Pancreas (tissue), 10 donors: Measurements from ENCODE around the gene STIP1. TPM values are rescaled to one million over a fixed set of nuclear protein-coding genes. Genes with fewer than 3 reads are reported as not detected.

ENCODE experiments used
- ATAC-seq, 4 donors: fragments of 200-7000 bp; cut with Tn5 transposase; one replicate each; pipeline versions ENCODE4 v1.8.0 to v1.9.1; 2020; ENCODE audit warnings: mild to moderate bottlenecking in 4 of 4, moderate library complexity in 4 of 4
- DNase-seq, 6 donors: peaks; one replicate each; pipeline ENCODE4 v3.0.0-alpha.2; 2020
- FAIRE-seq: peaks from 2 replicates; lab custom pipeline; 2012; peaks lifted over from hg19 to GRCh38; lab: Jason Lieb, UNC
- H3K27ac ChIP-seq, 4 donors: fragments of 200-600 bp; sonication (generic); 1 replicate in 3 of 4; 2 replicates in 1 of 4; pipeline versions ENCODE4 v1.5.0 to v1.8.0; 2020
- H3K27me3 ChIP-seq, 4 donors: fragments of 200-600 bp; one replicate each; pipeline ENCODE4 v1.8.0; 2021
- H3K36me3 ChIP-seq, 3 donors: fragments of 200-600 bp; sonication (generic) in 1 of 3; one replicate each; pipeline versions ENCODE4 v1.5.0 to v1.8.0; 2020 to 2021
- H3K4me1 ChIP-seq, 3 donors: fragments of 200-600 bp; one replicate each; pipeline ENCODE4 v1.8.0; 2021
- H3K4me3 ChIP-seq, 4 donors: fragments of 200-600 bp; sonication (generic) in 2 of 4; one replicate each; pipeline versions ENCODE4 v1.5.0 to v1.8.0; 2020 to 2021
- H3K9me3 ChIP-seq, 4 donors: fragments of 200-600 bp; one replicate each; pipeline ENCODE4 v1.8.0; 2021
- CTCF ChIP-seq, 4 donors: fragments of 200-600 bp; sonication (generic) in 3 of 4; IDR thresholded peaks; one replicate each; pipeline versions ENCODE4 v1.5.0 to v1.8.0; 2021; ENCODE audit warnings: antibody characterized with exemption in 4 of 4
- WGBS, 2 donors: extraction: QIAGEN DNeasy Blood & Tissue Kit; methylation state at CpG; one replicate each; pipeline ENCODE4 v1.1.7; 2013; 5-methylcytosine and 5-hydroxymethylcytosine counted together
- intact Hi-C, 3 donors: fragments of 100-400 bp; cut with DNase I; formaldehyde crosslinking; loops; one replicate each; pipeline versions ENCODE4 v1.11.1 to v1.14.2; 2022
- polyA plus RNA-seq, 2 donors: library from polyadenylated mRNA; stranded (reverse); fragments of 200-250 nt; gene quantifications; one replicate each; pipeline ENCODE4 v1.2.3, GENCODE V29; 2013
- total RNA-seq, 6 donors: library from RNA; stranded (reverse); fragmentation: NEBNext Ultra II Directional in 4 of 6; extraction: Animal tissue kit (Norgen Biotek cat#: 25700) in 4 of 6; gene quantifications; one replicate each; pipeline versions ENCODE4 v1.2.1 to v1.2.4, GENCODE V29; 2021 to 2023
- donor health status: healthy with polysubstance abuse.
- donor health status: DM: no; HTN: no; CAD: no; lungs with moderate emphysema.
- donor health status: DM: no; HTN: no; CAD: no.
- donor health status: control.
- donor health status: control.
- donor health status: Bipolar disorder and iron deficiency.
- donor health status: DM: yes; HTN: yes; CAD: no.
- donor health status: DM: no; HTN: no; CAD: no.
- donor health status: DM: no; HTN: no; CAD: no.
- donor health status: DM: yes; HTN: yes; CAD: no.

The STIP1 gene
- total and polyA plus RNA-seq, 8 donors = 23.7 to 73.0 (median 37.8) TPM

DNA sequence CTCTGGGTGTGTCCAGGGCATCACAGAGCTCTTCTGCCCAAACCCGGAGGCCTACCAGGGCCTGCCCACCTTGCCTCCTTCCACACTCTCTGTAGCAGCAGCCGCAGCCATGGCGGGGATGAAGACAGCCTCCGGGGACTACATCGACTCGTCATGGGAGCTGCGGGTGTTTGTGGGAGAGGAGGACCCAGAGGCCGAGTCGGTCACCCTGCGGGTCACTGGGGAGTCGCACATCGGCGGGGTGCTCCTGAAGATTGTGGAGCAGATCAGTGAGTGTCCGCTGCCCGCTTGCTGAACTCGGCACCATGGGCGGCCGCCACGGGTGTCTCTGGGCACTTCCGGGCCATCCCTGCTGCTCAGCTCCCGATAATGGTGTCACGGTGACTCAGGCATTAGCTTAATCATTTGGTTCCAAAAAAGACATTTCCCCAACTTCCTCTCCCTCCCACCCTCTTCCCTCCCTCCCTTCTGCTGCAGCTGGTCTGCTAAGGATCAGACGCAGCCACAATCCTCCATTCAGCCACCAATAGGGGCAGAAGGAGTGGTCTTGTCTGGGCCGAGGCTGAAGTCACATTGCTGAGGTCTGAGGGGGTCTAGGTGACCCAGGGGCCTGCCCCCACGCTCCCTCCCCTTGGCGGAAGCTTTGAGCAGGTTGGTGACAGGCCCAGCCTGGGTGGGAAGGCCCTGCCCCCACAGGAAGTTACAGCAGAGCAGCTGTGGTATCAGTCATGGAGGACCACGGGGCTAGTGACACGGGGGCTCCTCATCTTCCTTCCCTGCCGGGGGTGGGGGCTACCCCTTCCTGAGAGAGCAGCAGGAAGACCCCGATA, 21.5 kb downstream of the STIP1 start:
- intact Hi-C loops = loop anchor here in 2 of 3 donors (5.0 to 10.0 kb wide), 3 partner anchors 55 to 87 kb away; partner anchors contain the start of gene KCNK4 (in 2 of the 2)
- H3K27ac ChIP-seq = peak overlapping the region in 3 of 4 donors; percentile 22 to 75 (median 68)
- TF ChIP-seq CTCF (IDR thresholded peaks at IDR 0.05) = no peak
- H3K9me3 ChIP-seq = no peaks in the 10 kb centered on the region
- peak overlapping the region in 1 of 4 donors; percentile 40 for H3K4me3 ChIP-seq
- DNase-seq (peak in 4 of 6 donors; percentile 36 to 74 (median 54)), FAIRE-seq (no peak), ATAC-seq (peak in 3 of 4 donors; percentile 17 to 37 (median 35))
- 78 to 79% methylated on average over 28 to 30 of the region's 30 CpGs for WGBS, 2 donors
- H3K36me3 ChIP-seq = peaks cover 0 to 17% (median 15%) of the 10 kb centered on the region in 3 donors
- H3K4me1 ChIP-seq = peaks cover 0 to 3% (median 0%) of the 10 kb centered on the region in 3 donors
- no peaks in the 10 kb centered on the region for H3K27me3 ChIP-seq

DNA sequence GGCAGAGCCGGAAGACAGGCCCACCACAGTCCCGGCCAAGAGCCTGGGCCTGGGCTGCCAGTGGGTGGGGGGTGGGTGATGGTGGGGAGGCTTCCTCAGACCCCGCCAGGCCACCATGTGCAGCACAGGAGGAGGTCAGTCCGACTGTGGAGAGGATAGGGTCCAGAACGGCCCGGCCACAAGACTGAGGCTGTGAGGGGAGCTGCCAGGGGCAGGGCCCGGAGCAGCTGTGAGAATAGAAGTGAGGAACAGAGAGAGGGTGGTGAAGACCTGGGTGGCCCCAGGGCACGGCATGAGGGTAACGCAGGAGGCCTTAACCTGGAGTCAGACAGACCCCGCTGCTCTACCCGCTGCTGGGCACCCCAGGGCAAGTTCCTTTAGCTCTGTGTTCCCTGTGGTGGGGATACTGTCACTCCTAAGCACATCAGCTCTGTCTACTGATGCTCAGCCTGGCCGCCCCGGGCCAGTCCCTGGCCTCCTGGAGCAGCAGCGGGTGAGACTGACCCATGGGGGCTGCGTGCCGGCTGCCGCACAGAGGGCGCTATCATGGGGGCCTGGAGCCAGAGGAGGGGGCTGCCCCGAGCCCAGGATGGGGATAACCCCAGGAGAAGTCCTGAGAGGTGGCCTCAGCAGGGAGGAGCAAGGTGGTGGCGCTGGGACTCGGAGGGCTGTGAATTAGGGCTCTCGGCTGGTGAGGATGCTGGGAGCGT, 22.3 kb downstream of the STIP1 start:
- Histone ChIP-seq H3K9me3 (no peaks in the 10 kb centered on the region), H3K4me1 (peaks cover 0 to 3% (median 0%) of the 10 kb centered on the region in 3 donors), H3K4me3 (peak overlapping the region in 1 of 4 donors; percentile 40), H3K36me3 (peaks cover 0 to 10% (median 9%) of the 10 kb centered on the region in 3 donors), H3K27ac (peak overlapping the region in 3 of 4 donors; percentile 22 to 75 (median 68)), H3K27me3 (no peaks in the 10 kb centered on the region)
- no peak for FAIRE-seq
- no peak for ATAC-seq
- WGBS, 2 donors = 89 to 91% methylated on average over 23 of the region's 23 CpGs
- intact Hi-C loops = loop anchor here in 2 of 3 donors (5.0 to 10.0 kb wide), 3 partner anchors 54 to 87 kb away; partner anchors contain the start of gene KCNK4 (in 2 of the 2)
- DNase-seq = peak in 2 of 6 donors; percentile 13 to 58
- TF ChIP-seq CTCF (IDR thresholded peaks at IDR 0.05) = no peak

- no peak for TF ChIP-seq CTCF (IDR thresholded peaks at IDR 0.05)
- 88% methylated on average over 18 of the region's 18 CpGs for WGBS, 2 donors
- Histone ChIP-seq H3K9me3 (no peaks in the 10 kb centered on the region), H3K27ac (no peak overlapping the region), H3K27me3 (no peaks in the 10 kb centered on the region), H3K36me3 (peaks cover 0 to 2% (median 2%) of the 10 kb centered on the region in 3 donors), H3K4me3 (no peak overlapping the region), H3K4me1 (peaks cover 0 to 3% (median 0%) of the 10 kb centered on the region in 3 donors)
- FAIRE-seq (no peak), ATAC-seq (no peak), DNase-seq (peak in 2 of 6 donors; percentile 14 to 63)
- intact Hi-C loops = loop anchor here in 2 of 3 donors (5.0 to 10.0 kb wide), 3 partner anchors 53 to 86 kb away; partner anchors contain the start of gene KCNK4 (in 2 of the 2)
Measured at GRCh38 chr11:64208796-64209562, 23.0 kb downstream of the STIP1 start.

GRCh38 chr11:64209563-64209843, 23.5 kb downstream of the STIP1 start:
- H3K27ac ChIP-seq = no peak overlapping the region

More at GRCh38 chr11:64209563-64209843, 23.5 kb downstream of the STIP1 start:
- Histone ChIP-seq H3K4me1 (no peaks in the 10 kb centered on the region), H3K36me3 (no peaks in the 10 kb centered on the region), H3K27me3 (no peaks in the 10 kb centered on the region), H3K9me3 (no peaks in the 10 kb centered on the region), H3K4me3 (no peak overlapping the region)
- peak in 1 of 6 donors; percentile 20 for DNase-seq
- 94 to 97% methylated on average over 6 to 8 of the region's 8 CpGs for WGBS, 2 donors
- no peak for FAIRE-seq
- TF ChIP-seq CTCF (IDR thresholded peaks at IDR 0.05) = no peak
- no peak for ATAC-seq
- intact Hi-C loops = loop anchor here in 2 of 3 donors (5.0 to 10.0 kb wide), 3 partner anchors 53 to 85 kb away; partner anchors contain the start of gene KCNK4 (in 2 of the 2)
